ENCODE measurements around the gene E2F6.

The E2F6 gene

GRCh38 chr2:11505652-11506610 lies 40.0 kb upstream of the E2F6 start:
- H3K4me1 ChIP-seq (ENCODE audit: control insufficient read depth, insufficient read depth, low read length) = no peaks in the 10 kb centered on the region
- no peak overlapping the region for H3K27ac ChIP-seq (ENCODE audit: low read length)

GRCh38 chr2:11503354-11503927 lies 37.5 kb upstream of the E2F6 start:
- H3K9me3 ChIP-seq (ENCODE audit: control insufficient read depth in 2 of 2, low read length in 2 of 2) = peaks cover 0 to 6% of the 10 kb centered on the region in 2 donors
- peaks cover 2% of the 10 kb centered on the region for H3K4me1 ChIP-seq (ENCODE audit: control insufficient read depth, insufficient read depth, low read length)
- H3K27me3 ChIP-seq (ENCODE audit: control insufficient read depth in 1 of 2, insufficient read depth in 2 of 2, low read length in 2 of 2) = no peaks in the 10 kb centered on the region
- H3K27ac ChIP-seq (ENCODE audit: low read length) = no peak overlapping the region
- no peaks in the 10 kb centered on the region for H3K36me3 ChIP-seq (ENCODE audit: control insufficient read depth in 2 of 2, insufficient read depth in 2 of 2, low read length in 2 of 2)
- no peak overlapping the region for H3K4me3 ChIP-seq (ENCODE audit: low read length in 2 of 2)
- no peak overlapping the region for H3K9ac ChIP-seq (ENCODE audit: low read length in 2 of 2)

More at GRCh38 chr2:11505652-11506610, 40.0 kb upstream of the E2F6 start:
- no peak overlapping the region for H3K9ac ChIP-seq (ENCODE audit: low read length in 2 of 2)
- H3K27me3 ChIP-seq (ENCODE audit: control insufficient read depth in 1 of 2, insufficient read depth in 2 of 2, low read length in 2 of 2) = no peaks in the 10 kb centered on the region
- no peaks in the 10 kb centered on the region for H3K36me3 ChIP-seq (ENCODE audit: control insufficient read depth in 2 of 2, insufficient read depth in 2 of 2, low read length in 2 of 2)
- H3K4me3 ChIP-seq (ENCODE audit: low read length in 2 of 2) = no peak overlapping the region
- peaks cover 0 to 6% of the 10 kb centered on the region in 2 donors for H3K9me3 ChIP-seq (ENCODE audit: control insufficient read depth in 2 of 2, low read length in 2 of 2)

GRCh38 chr2:11502740-11503292 lies 36.9 kb upstream of the E2F6 start:
- Histone ChIP-seq H3K27me3 (ENCODE audit: control insufficient read depth in 1 of 2, insufficient read depth in 2 of 2, low read length in 2 of 2) (no peaks in the 10 kb centered on the region), H3K9ac (ENCODE audit: low read length in 2 of 2) (no peak overlapping the region), H3K4me1 (ENCODE audit: control insufficient read depth, insufficient read depth, low read length) (peaks cover 3% of the 10 kb centered on the region), H3K36me3 (ENCODE audit: control insufficient read depth in 2 of 2, insufficient read depth in 2 of 2, low read length in 2 of 2) (no peaks in the 10 kb centered on the region), H3K27ac (ENCODE audit: low read length) (no peak overlapping the region), H3K9me3 (ENCODE audit: control insufficient read depth in 2 of 2, low read length in 2 of 2) (peaks cover 0 to 6% of the 10 kb centered on the region in 2 donors), H3K4me3 (ENCODE audit: low read length in 2 of 2) (no peak overlapping the region)

GRCh38 chr2:11500702-11501303 lies 34.8 kb upstream of the E2F6 start:
- H3K4me1 ChIP-seq (ENCODE audit: control insufficient read depth, insufficient read depth, low read length) = peaks cover 3% of the 10 kb centered on the region
- no peaks in the 10 kb centered on the region for H3K36me3 ChIP-seq (ENCODE audit: control insufficient read depth in 2 of 2, insufficient read depth in 2 of 2, low read length in 2 of 2)
- no peak overlapping the region for H3K4me3 ChIP-seq (ENCODE audit: low read length in 2 of 2)
- H3K27ac ChIP-seq (ENCODE audit: low read length) = no peak overlapping the region
- H3K9ac ChIP-seq (ENCODE audit: low read length in 2 of 2) = no peak overlapping the region
- H3K9me3 ChIP-seq (ENCODE audit: control insufficient read depth in 2 of 2, low read length in 2 of 2) = peaks cover 0 to 6% of the 10 kb centered on the region in 2 donors
- peaks cover under 1 to 4% of the 10 kb centered on the region in 2 donors for H3K27me3 ChIP-seq (ENCODE audit: control insufficient read depth in 1 of 2, insufficient read depth in 2 of 2, low read length in 2 of 2)

GRCh38 chr2:11499081-11499743 lies 33.3 kb upstream of the E2F6 start:
- H3K4me1 ChIP-seq (ENCODE audit: control insufficient read depth, insufficient read depth, low read length) = peaks cover 3% of the 10 kb centered on the region
- H3K27me3 ChIP-seq (ENCODE audit: control insufficient read depth in 1 of 2, insufficient read depth in 2 of 2, low read length in 2 of 2) = peaks cover 2 to 13% of the 10 kb centered on the region in 2 donors
- no peaks in the 10 kb centered on the region for H3K36me3 ChIP-seq (ENCODE audit: control insufficient read depth in 2 of 2, insufficient read depth in 2 of 2, low read length in 2 of 2)
- peaks cover 0 to 6% of the 10 kb centered on the region in 2 donors for H3K9me3 ChIP-seq (ENCODE audit: control insufficient read depth in 2 of 2, low read length in 2 of 2)
- no peak overlapping the region for H3K27ac ChIP-seq (ENCODE audit: low read length)
- no peak overlapping the region for H3K4me3 ChIP-seq (ENCODE audit: low read length in 2 of 2)
- H3K9ac ChIP-seq (ENCODE audit: low read length in 2 of 2) = no peak overlapping the region

- H3K36me3 ChIP-seq (ENCODE audit: control insufficient read depth in 2 of 2, insufficient read depth in 2 of 2, low read length in 2 of 2) = no peaks in the 10 kb centered on the region
- H3K4me3 ChIP-seq (ENCODE audit: low read length in 2 of 2) = no peak overlapping the region
- H3K4me1 ChIP-seq (ENCODE audit: control insufficient read depth, insufficient read depth, low read length) = peaks cover 3% of the 10 kb centered on the region
- no peak overlapping the region for H3K27ac ChIP-seq (ENCODE audit: low read length)
- H3K27me3 ChIP-seq (ENCODE audit: control insufficient read depth in 1 of 2, insufficient read depth in 2 of 2, low read length in 2 of 2) = peaks cover 2 to 13% of the 10 kb centered on the region in 2 donors
- H3K9ac ChIP-seq (ENCODE audit: low read length in 2 of 2) = no peak overlapping the region
- H3K9me3 ChIP-seq (ENCODE audit: control insufficient read depth in 2 of 2, low read length in 2 of 2) = peaks cover 0 to 6% of the 10 kb centered on the region in 2 donors
These were observed 32.6 kb upstream of the E2F6 start for GRCh38 chr2:11498543-11499034.

GRCh38 chr2:11495844-11496681 lies 30.1 kb upstream of the E2F6 start:
- Histone ChIP-seq H3K27ac (ENCODE audit: low read length) (no peak overlapping the region), H3K27me3 (ENCODE audit: control insufficient read depth in 1 of 2, insufficient read depth in 2 of 2, low read length in 2 of 2) (peaks cover 2 to 13% of the 10 kb centered on the region in 2 donors), H3K4me3 (ENCODE audit: low read length in 2 of 2) (peak overlapping the region in 1 of 2 donors; percentile 11), H3K9me3 (ENCODE audit: control insufficient read depth in 2 of 2, low read length in 2 of 2) (no peaks in the 10 kb centered on the region), H3K36me3 (ENCODE audit: control insufficient read depth in 2 of 2, insufficient read depth in 2 of 2, low read length in 2 of 2) (no peaks in the 10 kb centered on the region), H3K4me1 (ENCODE audit: control insufficient read depth, insufficient read depth, low read length) (peaks cover 8% of the 10 kb centered on the region), H3K9ac (ENCODE audit: low read length in 2 of 2) (no peak overlapping the region)

GRCh38 chr2:11494310-11494709 lies 28.3 kb upstream of the E2F6 start:
- H3K9me3 ChIP-seq (ENCODE audit: control insufficient read depth in 2 of 2, low read length in 2 of 2) = no peaks in the 10 kb centered on the region
- no peak overlapping the region for H3K9ac ChIP-seq (ENCODE audit: low read length in 2 of 2)
- peaks cover 2 to 13% of the 10 kb centered on the region in 2 donors for H3K27me3 ChIP-seq (ENCODE audit: control insufficient read depth in 1 of 2, insufficient read depth in 2 of 2, low read length in 2 of 2)
- H3K4me1 ChIP-seq (ENCODE audit: control insufficient read depth, insufficient read depth, low read length) = peaks cover 8% of the 10 kb centered on the region
- no peaks in the 10 kb centered on the region for H3K36me3 ChIP-seq (ENCODE audit: control insufficient read depth in 2 of 2, insufficient read depth in 2 of 2, low read length in 2 of 2)
- H3K4me3 ChIP-seq (ENCODE audit: low read length in 2 of 2) = no peak overlapping the region
- H3K27ac ChIP-seq (ENCODE audit: low read length) = no peak overlapping the region

- H3K4me3 ChIP-seq (ENCODE audit: low read length in 2 of 2) = no peak overlapping the region
- no peaks in the 10 kb centered on the region for H3K9me3 ChIP-seq (ENCODE audit: control insufficient read depth in 2 of 2, low read length in 2 of 2)
- no peaks in the 10 kb centered on the region for H3K36me3 ChIP-seq (ENCODE audit: control insufficient read depth in 2 of 2, insufficient read depth in 2 of 2, low read length in 2 of 2)
- no peak overlapping the region for H3K9ac ChIP-seq (ENCODE audit: low read length in 2 of 2)
- H3K4me1 ChIP-seq (ENCODE audit: control insufficient read depth, insufficient read depth, low read length) = peaks cover 6% of the 10 kb centered on the region
- peaks cover 2 to 13% of the 10 kb centered on the region in 2 donors for H3K27me3 ChIP-seq (ENCODE audit: control insufficient read depth in 1 of 2, insufficient read depth in 2 of 2, low read length in 2 of 2)
- no peak overlapping the region for H3K27ac ChIP-seq (ENCODE audit: low read length)
These were observed 27.3 kb upstream of the E2F6 start for GRCh38 chr2:11493282-11493681.

Measured in stomach smooth muscle (tissue), 2 donors.